Dedifferentiated amniotic fluid mesenchymal stem cell (primary cell): Measurements from ENCODE around the gene ABCC3.
"Not testable (repeated sequence)": the region's sequence is repeated elsewhere in the genome, so short reads cannot be mapped to it uniquely, and the experiment has no call there.

Experiments
- DNase-seq: peaks from one replicate; pipeline ENCODE4 v3.0.0-alpha.2; 2016; ENCODE audit errors: extremely low spot score

Gene ABCC3

DNA sequence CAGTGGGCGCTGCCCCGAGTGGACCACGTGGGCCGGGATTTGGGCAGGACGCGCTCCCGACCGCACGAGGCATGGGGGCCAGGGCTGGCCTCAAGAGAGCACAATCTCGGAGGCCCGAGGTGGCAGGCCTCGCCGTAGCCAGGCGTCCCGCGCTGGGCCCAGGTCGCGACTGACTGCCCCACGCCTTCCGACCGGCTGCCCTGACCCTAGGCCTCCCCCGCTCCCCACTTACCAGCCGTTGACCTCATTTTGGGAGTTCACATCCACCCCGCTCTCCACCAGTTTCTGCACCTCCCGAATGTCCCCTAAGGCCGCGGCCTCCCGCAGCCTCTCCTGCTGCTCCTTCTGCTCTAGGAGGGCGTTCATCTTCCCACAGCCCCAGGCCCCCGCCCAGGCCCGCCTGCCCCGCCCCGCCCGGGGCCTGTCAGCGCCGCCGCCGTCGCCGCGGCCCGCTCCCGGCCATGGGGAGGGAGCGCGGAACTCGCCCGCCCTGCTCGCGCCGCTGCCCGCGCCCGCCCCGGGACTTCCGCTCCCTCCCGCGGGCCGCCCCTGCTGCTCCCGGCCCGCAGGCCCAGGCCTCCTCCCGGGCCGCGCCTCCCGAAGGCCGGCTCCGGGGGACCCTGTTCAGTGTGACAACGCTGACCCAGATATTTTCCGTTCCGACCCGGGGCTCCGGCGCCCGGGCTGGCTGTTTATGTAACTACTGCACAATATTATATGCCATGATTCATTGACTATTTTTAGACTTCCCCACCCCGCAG lies 72.8 kb downstream of the ABCC3 start, which contains the start of gene ANKRD40:
ANKRD40 (minus strand) TSS at position 626 of the 761 bp plus-strand sequence; CDS start at position 366, 260 bp downstream.
- DNase-seq = peak; percentile 96

DNA sequence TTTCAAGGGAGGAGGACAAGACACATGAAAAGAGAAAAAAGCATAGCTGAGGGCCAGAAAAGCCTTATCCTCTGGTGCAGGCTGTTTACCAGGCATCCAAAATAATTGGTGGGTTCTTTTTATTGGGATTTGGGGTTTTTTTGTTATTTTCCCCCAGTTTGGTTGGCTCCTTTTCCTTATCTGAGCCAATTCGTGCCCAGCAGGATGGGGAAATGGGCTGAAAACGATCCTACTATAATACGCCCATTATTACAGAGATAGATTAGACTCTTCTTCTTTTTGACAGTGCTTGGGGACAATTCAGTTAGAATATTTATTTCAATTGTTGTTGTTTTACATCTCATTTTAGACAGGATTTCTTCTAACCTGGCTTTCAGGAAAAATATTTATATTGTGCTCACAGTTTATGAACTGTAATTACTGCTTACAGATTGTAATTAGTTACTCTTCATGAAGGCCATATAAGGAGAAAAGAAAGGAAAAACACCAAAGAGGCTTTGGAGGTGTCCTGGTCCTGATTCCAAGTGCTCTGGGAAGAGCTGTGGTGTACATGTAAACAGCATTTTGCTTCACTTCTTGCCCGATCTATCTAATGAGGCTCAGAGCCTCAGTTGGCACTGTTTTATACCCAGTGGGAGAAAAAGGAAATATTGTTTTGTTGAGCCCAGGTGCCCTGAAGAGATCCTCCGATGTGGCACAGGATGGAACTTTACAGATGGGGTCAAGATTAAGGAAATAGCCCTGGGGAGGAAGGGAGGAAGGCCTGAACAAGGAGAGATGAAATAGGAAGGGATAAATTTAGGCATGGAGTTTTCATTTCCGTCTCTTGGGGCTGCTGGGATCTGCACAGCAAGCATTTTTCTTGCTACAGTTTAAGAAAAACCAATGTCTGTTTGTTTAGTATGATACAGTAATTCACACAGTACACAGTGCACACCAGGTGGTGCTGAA lies 73.6 kb downstream of the ABCC3 start:
- DNase-seq = no peak

DNA sequence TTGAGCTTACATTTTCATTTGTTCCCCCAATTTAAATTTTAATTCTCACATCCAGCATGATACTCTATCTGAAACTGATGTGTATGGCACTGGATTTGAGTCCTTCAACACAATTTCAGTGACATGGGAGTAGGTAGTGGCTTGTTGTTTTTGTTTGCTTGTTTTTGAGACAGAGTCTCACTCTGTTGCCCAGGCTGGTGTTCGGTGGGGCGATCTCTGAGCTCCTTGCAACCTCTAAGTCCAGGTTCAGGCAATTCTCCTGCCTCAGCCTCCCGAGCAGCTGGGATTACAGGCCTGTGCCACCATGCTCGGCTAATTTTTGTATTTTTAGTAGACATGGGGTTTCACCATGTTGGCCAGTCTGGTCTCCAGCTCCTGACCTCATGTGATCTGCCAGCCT lies 74.4 kb downstream of the ABCC3 start:
- DNase-seq = not testable (repeated sequence)

DNA sequence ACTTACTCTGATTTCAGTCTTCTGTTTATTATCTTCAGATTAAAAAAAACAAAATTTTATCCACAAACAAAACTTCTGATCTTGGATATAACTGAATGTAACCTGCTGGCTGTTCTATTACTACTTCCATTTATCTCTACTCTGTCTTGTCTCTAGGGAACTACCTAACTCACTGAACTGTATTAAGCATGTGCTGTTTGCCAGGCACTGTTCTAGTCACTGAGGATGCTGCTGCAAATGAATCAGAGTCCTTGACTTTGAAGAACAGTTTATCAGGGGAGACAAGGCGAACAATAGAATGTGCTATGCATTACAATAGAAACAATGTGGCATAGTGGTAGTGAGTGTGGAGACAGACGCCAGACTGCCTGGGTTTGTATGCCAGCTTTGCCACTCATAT lies 75.3 kb downstream of the ABCC3 start:
- DNase-seq = no peak

DNA sequence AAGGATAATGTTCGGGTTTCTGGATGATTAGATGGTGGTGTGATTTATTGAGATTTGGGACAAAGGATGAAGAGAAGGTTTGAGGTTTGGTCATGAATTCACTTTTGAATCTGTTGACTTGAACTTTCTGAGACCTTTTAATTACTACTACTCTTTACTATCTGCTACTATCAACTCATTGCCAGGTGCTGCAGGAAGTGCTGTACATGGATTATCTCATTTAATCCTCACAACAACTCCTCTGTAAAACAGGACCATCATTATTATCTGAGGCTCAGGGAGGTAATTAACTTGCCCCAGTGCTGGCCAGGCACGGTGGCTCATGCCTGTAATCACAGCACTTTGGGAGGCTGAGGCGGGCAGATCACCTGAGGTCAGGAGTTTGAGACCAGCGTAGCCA lies 76.0 kb downstream of the ABCC3 start:
- no peak for DNase-seq

- DNase-seq = no peak
Observed at GRCh38 chr17:50712641-50713040, 78.0 kb downstream of the ABCC3 start.

GRCh38 chr17:50715471-50715870 lies 80.8 kb downstream of the ABCC3 start:
- no peak for DNase-seq

GRCh38 chr17:50719144-50719923 lies 84.7 kb downstream of the ABCC3 start, which contains the start of gene LUC7L3:
Gene LUC7L3, plus strand, starts transcription at chr17:50719603. Its CDS starts 130 bp downstream, at chr17:50719733.
- DNase-seq = peak; percentile 91

DNA sequence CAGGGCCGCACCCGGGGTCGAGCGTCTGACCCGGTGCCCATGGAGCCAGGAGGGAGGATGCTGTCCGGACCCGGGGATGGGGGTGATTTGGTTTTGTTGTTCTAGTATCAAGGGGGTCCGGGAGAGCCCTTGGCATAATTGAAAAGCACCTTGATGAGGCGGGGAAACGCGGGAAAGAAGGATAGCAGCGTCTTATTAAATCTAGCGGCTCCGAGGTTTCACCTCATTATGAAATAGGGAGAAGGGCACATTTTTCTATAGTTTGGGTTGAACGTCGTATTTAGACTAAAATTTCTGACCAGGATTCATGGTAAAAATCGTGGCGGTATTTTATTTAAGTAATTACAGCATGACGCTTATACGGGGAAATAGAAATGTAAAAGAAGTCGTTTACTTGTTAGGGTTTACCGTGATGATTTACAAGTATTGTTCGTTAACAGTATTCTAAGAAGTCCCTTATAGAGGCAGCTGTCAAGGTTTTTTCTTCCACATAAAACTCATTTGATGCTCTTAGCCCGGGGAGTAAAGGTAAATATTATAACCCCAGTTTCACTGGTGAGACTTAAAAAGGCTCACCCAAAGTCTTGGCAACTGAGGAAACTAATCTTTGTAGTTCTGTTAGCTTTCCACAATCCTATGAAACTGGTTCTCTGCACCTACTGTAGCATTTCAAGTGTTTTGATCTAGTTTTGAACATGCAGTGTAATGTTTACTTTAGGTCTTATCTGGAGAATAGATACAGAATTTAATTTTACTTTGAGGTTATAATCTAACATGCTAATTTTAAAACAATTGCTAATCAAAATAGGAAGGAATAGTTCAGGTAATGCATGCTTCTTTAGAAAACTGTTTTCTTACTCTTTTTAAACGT lies 85.5 kb downstream of the ABCC3 start:
- no peak for DNase-seq

DNA sequence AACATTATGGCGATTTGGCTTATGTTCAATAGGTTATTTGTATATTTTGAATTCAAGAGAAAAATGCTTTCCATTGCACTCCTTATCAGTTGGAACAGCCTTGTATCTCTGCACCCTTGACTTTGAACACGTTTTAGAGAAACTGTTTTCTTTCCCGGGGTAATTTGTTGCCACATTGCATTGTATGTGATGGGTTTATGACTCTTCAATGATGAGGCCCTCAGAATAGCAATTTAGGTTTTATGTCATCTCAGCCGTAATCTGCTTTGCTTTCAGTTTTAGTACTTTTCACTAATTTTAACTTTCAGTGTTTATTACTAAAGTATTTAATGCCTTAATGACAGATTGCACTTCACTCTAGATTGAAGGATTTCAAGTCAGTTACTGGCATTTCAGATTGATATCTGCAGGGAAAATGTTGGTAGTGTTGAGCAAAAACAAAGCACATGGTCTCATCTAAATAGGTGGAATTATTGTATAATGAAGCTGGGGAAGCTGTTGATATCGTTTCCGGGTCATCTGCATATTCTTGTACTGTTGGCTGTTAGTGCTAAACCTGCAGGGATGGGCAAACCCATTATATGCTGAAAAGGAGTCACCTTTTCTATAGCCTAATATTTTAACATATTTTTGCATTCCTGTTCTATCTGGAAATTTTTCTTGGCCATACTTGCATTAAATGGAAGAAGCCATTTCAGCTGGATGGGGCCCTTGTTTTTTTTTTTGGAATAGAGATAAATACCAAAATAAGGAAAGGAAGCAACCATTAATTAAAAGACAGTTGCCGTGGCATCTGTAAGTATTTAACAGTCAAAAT lies 86.7 kb downstream of the ABCC3 start:
- no peak for DNase-seq

- no peak for DNase-seq
Observed at GRCh38 chr17:50722746-50723145, 88.1 kb downstream of the ABCC3 start.

- DNase-seq = not testable (repeated sequence)
Observed at GRCh38 chr17:50724622-50725021, 89.9 kb downstream of the ABCC3 start.

GRCh38 chr17:50725769-50726655 lies 91.3 kb downstream of the ABCC3 start:
- no peak for DNase-seq

- DNase-seq = no peak
Observed at GRCh38 chr17:50728112-50728429, 93.4 kb downstream of the ABCC3 start.

GRCh38 chr17:50728881-50729765 lies 94.4 kb downstream of the ABCC3 start:
- no peak for DNase-seq

DNA sequence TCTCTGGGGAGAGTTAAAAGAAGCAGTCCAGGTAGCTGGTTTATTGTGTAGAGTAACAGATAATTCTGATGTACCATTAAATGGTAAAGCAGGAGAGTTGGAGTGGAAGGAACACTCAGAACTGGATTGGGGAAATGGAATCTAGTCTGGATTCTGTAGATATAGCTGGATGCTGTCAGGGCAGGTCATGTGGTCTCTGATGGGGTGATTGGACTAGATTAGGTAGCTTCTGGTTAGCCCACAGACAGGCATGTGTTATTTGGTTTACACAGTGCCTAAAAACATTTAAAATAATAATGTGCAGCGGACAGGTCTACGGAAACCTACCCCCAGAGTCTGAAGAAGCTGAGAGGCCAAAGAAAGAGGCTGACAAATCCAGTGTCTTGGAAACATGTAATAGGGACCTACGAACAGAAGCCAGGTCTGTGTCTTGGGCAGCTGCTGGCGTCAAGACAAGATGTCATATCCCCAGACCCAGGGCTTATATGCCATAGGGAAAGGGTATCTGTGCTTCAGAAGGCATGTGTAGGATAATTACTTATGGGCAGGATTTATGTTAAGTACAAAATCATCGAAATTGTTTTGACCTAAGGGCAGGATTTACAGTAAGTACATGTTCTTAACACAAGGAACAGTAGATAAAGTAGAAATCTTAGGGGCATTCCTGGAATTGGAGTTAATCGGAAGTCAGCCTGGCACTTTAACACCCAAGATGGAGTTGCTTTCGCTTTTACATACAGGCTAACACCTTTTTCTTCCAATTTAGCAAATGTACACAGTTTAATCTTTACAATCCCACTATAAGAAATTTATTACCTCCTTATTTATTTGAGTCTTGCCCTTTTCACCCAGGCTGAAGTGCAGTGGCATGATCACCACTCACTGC lies 97.1 kb downstream of the ABCC3 start:
- DNase-seq = no peak

GRCh38 chr17:50735287-50735686 lies 100.6 kb downstream of the ABCC3 start:
- DNase-seq = no peak
